Kidney (tissue), 14 donors: ENCODE measurements around the gene CACNG1. TPM values are rescaled to one million over a fixed set of nuclear protein-coding genes. Genes with fewer than 3 reads are reported as not detected.

Experiments used
- DNase-seq, 5 donors: peaks; one replicate each; pipeline ENCODE4 v3.0.0-alpha.2; 2013 to 2020
- FAIRE-seq: peaks from 2 replicates; lab custom pipeline; 2012; peaks lifted over from hg19 to GRCh38; lab: Jason Lieb, UNC
- H3K27ac ChIP-seq, 2 donors: one replicate each; pipeline ENCODE4 v1.7.0; 2013; ENCODE audit warnings: low read depth in 2 of 2, low read length in 2 of 2, inconsistent platforms in 1 of 2
- H3K27me3 ChIP-seq: one replicate; pipeline ENCODE4 v1.7.1; 2013; ENCODE audit warnings: low read length, inconsistent platforms; ENCODE audit not compliant: control insufficient read depth, insufficient read depth
- H3K36me3 ChIP-seq, 3 donors: one replicate each; pipeline versions ENCODE4 v1.7.0 to v1.7.1; 2013; ENCODE audit warnings: low read length in 3 of 3, control low read depth in 1 of 3, inconsistent platforms in 1 of 3; ENCODE audit not compliant: insufficient read depth in 3 of 3, control insufficient read depth in 2 of 3
- H3K4me1 ChIP-seq, 3 donors: one replicate each; pipeline versions ENCODE4 v1.7.0 to v1.7.1; 2013; ENCODE audit warnings: low read length in 3 of 3, inconsistent platforms in 1 of 3, low read depth in 1 of 3; ENCODE audit not compliant: control insufficient read depth in 2 of 3, insufficient read depth in 2 of 3
- H3K4me3 ChIP-seq, 3 donors: one replicate each; pipeline versions ENCODE4 v1.7.0 to v1.8.1; 2013; ENCODE audit warnings: low read length in 3 of 3, control low read depth in 1 of 3, inconsistent platforms in 1 of 3
- H3K9ac ChIP-seq, 3 donors: one replicate each; pipeline versions ENCODE4 v1.7.0 to v1.7.1; 2013; ENCODE audit warnings: low read length in 3 of 3, control low read depth in 1 of 3, inconsistent platforms in 1 of 3
- H3K9me3 ChIP-seq, 3 donors: one replicate each; pipeline versions ENCODE4 v1.7.0 to v1.7.1; 2013; ENCODE audit warnings: low read length in 3 of 3, control low read depth in 1 of 3, inconsistent platforms in 1 of 3; ENCODE audit not compliant: control insufficient read depth in 2 of 3, insufficient read depth in 1 of 3
- CTCF ChIP-seq: IDR thresholded peaks from 3 replicates; pipeline ENCODE4 v1.5.1; 2012; ENCODE audit warnings: mild to moderate bottlenecking, moderate library complexity, borderline replicate concordance; ENCODE audit not compliant: insufficient read depth; ENCODE audit errors: extremely low read depth
- intact Hi-C: fragments of 100-400 bp; cut with DNase I; formaldehyde crosslinking; loops from one replicate; pipeline ENCODE4 v1.11.1; 2022
- polyA plus RNA-seq: library from polyadenylated mRNA; stranded (reverse); fragments of 350-450 nt; fragmentation: Illumina TruSeq; extraction: RNeasy Lipid Tissue Mini Kit (QIAGEN cat#74804); gene quantifications from one replicate; pipeline ENCODE4 v1.2.3, GENCODE V29; 2014; ENCODE audit warnings: low read depth, low replicate concordance; ENCODE audit not compliant: insufficient read depth
- total RNA-seq: library from RNA; stranded (reverse); fragmentation: NEBNext Ultra II Directional; extraction: Animal tissue kit (Norgen Biotek cat#: 25700); gene quantifications from one replicate; pipeline ENCODE4 v1.2.1, GENCODE V29; 2021
- donor health status: control.
- donor health status: control.
- donor health status: control.
- donor health status: control.
- donor health status: control.
- donor health status: DM: yes; HTN: yes; CAD: no.
- donor health status: Normal renal cell carcinoma (clear cell type).

Gene CACNG1
- total and polyA plus RNA-seq, 2 donors from 2014 or later, result not detected

GRCh38 chr17:67025216-67025792 lies 19.1 kb upstream of the CACNG1 start:
- FAIRE-seq (no peak), DNase-seq (peak in 1 of 5 donors; percentile 62)
- intact Hi-C loops, result no loop called here
- no peaks in the 10 kb centered on the region for H3K9me3 ChIP-seq
- H3K27me3 ChIP-seq, result no peaks in the 10 kb centered on the region
- H3K27ac ChIP-seq, result no peak overlapping the region
- no peak overlapping the region for H3K4me3 ChIP-seq
- no peaks in the 10 kb centered on the region for H3K36me3 ChIP-seq
- H3K9ac ChIP-seq, result no peak overlapping the region
- TF ChIP-seq CTCF, result no peak
- H3K4me1 ChIP-seq, result no peaks in the 10 kb centered on the region

GRCh38 chr17:67026341-67026740 lies 18.0 kb upstream of the CACNG1 start:
- Histone ChIP-seq H3K27ac (no peak overlapping the region), H3K4me1 (no peaks in the 10 kb centered on the region), H3K36me3 (no peaks in the 10 kb centered on the region), H3K27me3 (no peaks in the 10 kb centered on the region), H3K9me3 (no peaks in the 10 kb centered on the region), H3K4me3 (no peak overlapping the region), H3K9ac (no peak overlapping the region)
- DNase-seq (peak in 1 of 5 donors; percentile 4), FAIRE-seq (no peak)
- intact Hi-C loops, result no loop called here
- TF ChIP-seq CTCF, result no peak

GRCh38 chr17:67027031-67027628 lies 17.2 kb upstream of the CACNG1 start:
- DNase-seq (peak in 1 of 5 donors; percentile 53), FAIRE-seq (no peak)
- Histone ChIP-seq H3K9ac (no peak overlapping the region), H3K4me1 (no peaks in the 10 kb centered on the region), H3K36me3 (no peaks in the 10 kb centered on the region), H3K9me3 (no peaks in the 10 kb centered on the region), H3K27me3 (no peaks in the 10 kb centered on the region), H3K27ac (no peak overlapping the region), H3K4me3 (no peak overlapping the region)
- no peak for TF ChIP-seq CTCF
- intact Hi-C loops, result no loop called here

- TF ChIP-seq CTCF, result no peak
- intact Hi-C loops, result no loop called here
- Histone ChIP-seq H3K27me3 (no peaks in the 10 kb centered on the region), H3K9ac (no peak overlapping the region), H3K9me3 (no peaks in the 10 kb centered on the region), H3K4me3 (no peak overlapping the region), H3K4me1 (no peaks in the 10 kb centered on the region), H3K36me3 (no peaks in the 10 kb centered on the region), H3K27ac (no peak overlapping the region)
- DNase-seq, result peak in 1 of 5 donors; percentile 60
- no peak for FAIRE-seq
Measured at GRCh38 chr17:67030641-67031040, 13.7 kb upstream of the CACNG1 start.
